ENCODE data around the gene S100A5. TPM values are rescaled to one million over a fixed set of nuclear protein-coding genes. Genes with fewer than 3 reads are reported as not detected.
A peak's percentile ranks its signal among the peaks of the same experiment; 100 is the strongest.
"Not testable (repeated sequence)": the region's sequence is repeated elsewhere in the genome, so short reads cannot be mapped to it uniquely, and the experiment has no call there.

The S100A5 gene
- total RNA-seq, 1 experiment from 2014 or later = not detected

DNA sequence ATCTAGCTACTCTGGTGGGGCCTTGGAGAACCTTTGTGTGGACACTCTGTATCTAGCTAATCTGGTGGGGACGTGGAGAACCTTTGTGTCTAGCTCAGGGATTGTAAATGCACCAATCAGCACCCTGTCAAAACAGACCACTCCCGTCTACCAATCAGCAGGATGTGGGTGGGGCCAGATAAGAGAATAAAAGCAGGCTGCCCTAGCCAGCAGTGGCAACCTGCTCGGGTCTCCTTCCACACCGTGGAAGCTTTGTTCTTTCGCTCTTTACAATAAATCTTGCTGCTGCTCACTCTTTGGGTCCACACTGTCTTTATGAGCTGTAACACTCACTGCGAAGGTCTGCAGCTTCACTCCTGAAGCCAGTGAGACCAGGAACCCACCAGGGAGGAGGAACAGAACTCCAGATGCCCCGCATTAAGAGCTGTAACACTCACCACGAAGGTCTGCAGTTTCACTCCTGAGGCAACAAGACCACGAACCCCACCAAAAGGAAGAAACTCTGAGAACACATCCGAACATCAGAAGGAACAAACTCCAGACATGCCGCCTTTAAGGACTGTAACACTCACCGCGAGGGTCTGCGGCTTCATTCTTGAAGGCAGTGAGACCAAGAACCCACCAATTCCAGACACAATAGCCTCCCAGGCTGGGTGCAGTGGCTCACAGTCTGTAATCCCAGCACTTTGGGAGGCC is 18.2 kb downstream of the S100A5 start:
- H3K27me3 ChIP-seq (ENCODE audit: control insufficient read depth, insufficient read depth, low read length); DNase-seq; H3K4me3 ChIP-seq (ENCODE audit: insufficient read depth, low read depth, low read length); H3K36me3 ChIP-seq (replicated peaks; ENCODE audit: control insufficient read depth, insufficient read depth, low read length): not testable (repeated sequence)

DNA sequence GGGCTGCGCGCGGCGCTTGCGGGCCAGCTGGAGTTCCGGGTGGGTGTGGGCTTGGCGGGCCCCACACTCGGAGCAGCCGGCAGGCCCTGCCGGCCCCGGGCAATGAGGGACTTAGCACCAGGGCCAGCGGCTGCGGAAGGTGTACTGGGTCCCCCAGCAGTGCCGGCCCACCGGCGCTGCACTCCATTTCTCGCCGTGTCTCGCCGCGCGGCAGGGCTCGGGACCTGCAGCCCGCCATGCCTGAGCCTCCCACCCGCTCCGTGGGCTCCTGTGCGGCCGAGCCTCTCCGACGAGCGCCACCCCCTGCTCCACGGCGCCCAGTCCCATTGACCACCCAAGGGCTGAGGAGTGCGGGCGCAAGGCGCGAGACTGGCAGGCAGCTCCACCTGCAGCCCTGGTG is 18.9 kb downstream of the S100A5 start:
- not testable (repeated sequence) for H3K27me3 ChIP-seq (ENCODE audit: control insufficient read depth, insufficient read depth, low read length); DNase-seq

DNA sequence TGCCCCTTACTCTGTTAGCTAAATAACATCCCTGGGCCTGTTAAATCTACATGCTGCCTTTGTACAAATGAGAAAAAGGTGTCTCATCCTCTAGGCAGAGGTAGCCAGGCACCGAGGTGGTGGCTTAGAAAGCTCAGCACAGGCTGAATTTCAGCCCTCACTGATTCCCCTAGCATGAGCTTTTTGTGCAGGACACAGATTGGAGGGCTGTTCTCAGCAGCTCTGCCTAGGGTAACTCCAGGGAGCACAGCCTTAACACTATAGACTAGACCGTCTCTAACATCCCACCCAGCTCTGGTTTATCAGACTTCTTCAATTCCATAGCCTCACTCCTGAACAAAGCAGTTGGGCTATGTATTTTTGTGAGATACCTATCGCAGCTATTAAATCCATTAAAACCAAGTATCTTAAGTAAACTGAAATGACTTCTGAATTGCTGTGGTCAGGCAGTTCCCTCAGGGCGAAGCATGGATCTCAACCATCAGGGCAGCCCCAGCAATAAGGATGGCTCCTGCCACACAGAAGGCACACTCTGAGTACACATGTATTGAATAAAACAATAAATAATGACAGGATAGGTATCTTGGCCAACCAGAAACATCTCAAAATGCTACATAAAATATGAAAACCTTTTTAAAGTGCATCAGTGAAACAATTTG is 19.8 kb downstream of the S100A5 start:
- Histone ChIP-seq H3K36me3 (replicated peaks; ENCODE audit: control insufficient read depth, insufficient read depth, low read length) (no peaks in the 10 kb centered on the region), H3K27me3 (ENCODE audit: control insufficient read depth, insufficient read depth, low read length) (peaks cover 12% of the 10 kb centered on the region), H3K4me3 (ENCODE audit: insufficient read depth, low read depth, low read length) (no peak overlapping the region)
- DNase-seq = peak; percentile 36

More for the DNA sequence above, 18.9 kb downstream of the S100A5 start:
- not testable (repeated sequence) for H3K36me3 ChIP-seq (replicated peaks; ENCODE audit: control insufficient read depth, insufficient read depth, low read length); H3K4me3 ChIP-seq (ENCODE audit: insufficient read depth, low read depth, low read length)

DNA sequence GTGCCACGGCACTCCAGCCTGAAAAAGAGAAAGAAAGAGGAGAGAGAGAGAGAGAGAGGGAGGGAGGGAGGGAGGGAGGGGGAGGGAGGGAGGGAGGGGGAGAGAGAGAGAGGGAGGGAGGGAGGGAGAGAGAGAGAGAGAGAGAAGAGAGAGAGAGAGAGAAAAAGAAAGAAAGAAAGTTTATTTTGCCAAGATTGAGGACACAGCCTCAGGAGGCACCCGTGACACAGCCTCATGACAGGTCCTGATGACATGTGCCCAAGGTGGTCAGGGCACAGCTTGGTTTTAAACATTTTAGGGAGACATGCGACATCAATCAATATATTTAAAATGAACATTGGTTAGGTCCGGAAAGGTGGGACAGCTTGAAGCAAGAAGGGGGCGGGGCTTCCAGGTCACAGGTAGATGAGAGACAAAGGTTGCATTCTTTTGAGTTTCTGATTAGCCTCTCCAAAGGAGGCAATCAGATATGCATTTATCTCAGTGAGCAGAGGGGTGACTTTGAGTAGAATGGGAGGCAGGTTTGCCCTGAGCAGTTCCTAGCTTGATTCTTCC is 20.5 kb downstream of the S100A5 start:
- not testable (repeated sequence) for H3K36me3 ChIP-seq (replicated peaks; ENCODE audit: control insufficient read depth, insufficient read depth, low read length); H3K4me3 ChIP-seq (ENCODE audit: insufficient read depth, low read depth, low read length); DNase-seq
- peaks cover 19% of the 10 kb centered on the region for H3K27me3 ChIP-seq (ENCODE audit: control insufficient read depth, insufficient read depth, low read length)

DNA sequence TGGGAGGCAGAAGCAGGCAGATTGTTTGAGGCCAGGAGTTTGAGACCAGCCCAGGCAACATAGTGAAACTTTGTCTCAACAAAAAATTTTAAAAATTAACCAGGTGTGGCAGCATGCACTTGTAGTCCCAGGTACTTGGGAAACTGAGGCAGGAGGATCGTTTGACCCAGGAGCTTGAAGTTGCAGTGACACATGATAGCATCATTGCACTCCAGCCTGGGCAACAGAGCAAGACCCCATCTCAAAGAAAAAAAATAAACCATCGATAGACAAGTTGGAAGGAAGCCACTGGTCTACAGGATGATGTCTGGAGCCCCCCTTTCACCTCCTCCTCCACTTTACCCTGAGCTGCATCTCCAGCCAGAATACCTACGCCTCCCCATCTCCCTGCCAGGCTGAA is 21.5 kb downstream of the S100A5 start:
- peaks cover 19% of the 10 kb centered on the region for H3K27me3 ChIP-seq (ENCODE audit: control insufficient read depth, insufficient read depth, low read length)
- no peak overlapping the region for H3K4me3 ChIP-seq (ENCODE audit: insufficient read depth, low read depth, low read length)
- H3K36me3 ChIP-seq (replicated peaks; ENCODE audit: control insufficient read depth, insufficient read depth, low read length) = no peaks in the 10 kb centered on the region
- no peak for DNase-seq

DNA sequence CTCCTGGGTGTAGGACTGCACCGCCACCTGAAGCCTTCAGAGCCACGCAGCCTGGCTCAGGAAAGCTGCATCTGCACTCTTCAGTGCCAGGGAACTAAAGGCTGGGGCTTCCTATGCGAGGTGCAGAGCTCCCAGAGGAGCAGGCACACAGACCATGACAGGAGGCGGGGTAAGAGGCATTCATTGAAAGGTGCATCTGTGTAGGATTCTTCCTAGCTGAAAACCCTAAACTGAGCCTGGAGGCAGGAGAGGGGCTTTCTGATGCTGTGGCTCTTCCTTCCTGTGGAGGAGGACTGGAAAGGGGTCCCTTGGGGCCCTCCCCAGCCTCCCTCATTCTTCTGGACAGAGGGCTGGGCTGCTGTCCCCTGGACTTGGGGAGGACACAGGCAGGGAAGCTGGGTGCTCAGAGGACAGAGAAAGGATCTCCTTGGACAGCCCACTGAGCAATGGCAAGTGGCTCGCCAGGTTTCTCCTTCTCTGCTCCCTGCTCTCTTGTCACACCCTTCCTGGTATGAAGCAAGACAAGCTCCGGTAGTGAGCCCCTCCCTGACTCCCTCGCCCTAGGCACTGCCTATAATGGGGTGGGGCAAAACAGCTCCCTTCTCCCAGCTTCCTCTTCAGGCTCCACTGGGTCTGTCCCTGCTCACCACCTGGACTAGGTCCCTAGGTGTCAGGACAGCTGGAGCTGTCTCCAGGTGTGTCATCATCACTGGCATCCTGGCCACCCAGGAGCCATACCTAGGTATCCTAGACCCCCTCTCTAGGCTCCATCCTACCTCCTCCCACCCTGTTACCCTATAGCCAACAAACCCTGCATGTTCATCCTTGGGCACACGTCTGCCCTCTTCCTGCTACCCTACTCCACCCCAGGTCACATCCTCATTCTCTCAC is 25.0 kb downstream of the S100A5 start:
- H3K4me3 ChIP-seq (ENCODE audit: insufficient read depth, low read depth, low read length) = no peak overlapping the region
- DNase-seq = peak; percentile 29
- no peaks in the 10 kb centered on the region for H3K36me3 ChIP-seq (replicated peaks; ENCODE audit: control insufficient read depth, insufficient read depth, low read length)
- peaks cover 21% of the 10 kb centered on the region for H3K27me3 ChIP-seq (ENCODE audit: control insufficient read depth, insufficient read depth, low read length)

DNA sequence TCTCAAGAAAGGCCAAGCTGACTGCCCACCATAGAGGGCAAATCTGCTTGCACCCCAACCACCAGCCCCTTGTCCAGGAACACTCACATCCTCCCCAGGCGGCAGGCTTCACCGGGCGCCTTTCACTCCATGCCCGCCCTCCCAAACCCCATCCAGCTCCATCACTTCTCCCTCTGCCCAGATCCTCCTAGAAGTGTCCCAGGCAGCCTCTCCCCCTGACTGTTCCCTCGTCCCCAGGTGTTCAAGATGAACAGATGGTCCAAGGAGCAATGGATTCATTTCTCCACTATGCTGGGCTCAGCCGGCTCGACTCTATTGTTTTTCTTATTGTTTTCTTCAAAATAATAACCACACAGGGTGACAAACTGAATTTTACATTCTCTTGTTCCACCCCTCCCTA is 27.1 kb downstream of the S100A5 start:
- DNase-seq = no peak
- no peak overlapping the region for H3K4me3 ChIP-seq (ENCODE audit: insufficient read depth, low read depth, low read length)
- H3K36me3 ChIP-seq (replicated peaks; ENCODE audit: control insufficient read depth, insufficient read depth, low read length) = no peaks in the 10 kb centered on the region
- H3K27me3 ChIP-seq (ENCODE audit: control insufficient read depth, insufficient read depth, low read length) = peaks cover 14% of the 10 kb centered on the region

DNA sequence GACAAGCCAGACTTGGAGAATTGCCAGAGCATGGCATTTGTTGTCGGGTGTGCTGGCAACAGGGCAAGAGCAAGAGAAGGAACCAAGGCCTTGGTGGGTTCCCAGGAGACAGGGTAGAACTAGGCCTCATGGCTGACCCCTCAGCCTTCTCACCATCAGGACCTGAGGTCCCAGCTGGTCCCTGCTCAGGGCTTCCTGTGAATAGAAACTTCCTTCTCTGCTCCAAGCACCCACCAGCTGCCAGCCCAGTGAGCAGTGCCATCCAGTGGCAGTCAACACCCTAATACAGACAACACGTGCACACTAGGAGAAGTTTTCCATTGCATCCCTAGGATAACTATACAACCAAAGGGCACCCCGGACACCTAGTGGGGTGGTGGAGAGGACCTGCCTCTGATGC is 27.7 kb downstream of the S100A5 start:
- Histone ChIP-seq H3K4me3 (ENCODE audit: insufficient read depth, low read depth, low read length) (no peak overlapping the region), H3K27me3 (ENCODE audit: control insufficient read depth, insufficient read depth, low read length) (peaks cover 14% of the 10 kb centered on the region), H3K36me3 (replicated peaks; ENCODE audit: control insufficient read depth, insufficient read depth, low read length) (no peaks in the 10 kb centered on the region)
- peak; percentile 19 for DNase-seq

DNA sequence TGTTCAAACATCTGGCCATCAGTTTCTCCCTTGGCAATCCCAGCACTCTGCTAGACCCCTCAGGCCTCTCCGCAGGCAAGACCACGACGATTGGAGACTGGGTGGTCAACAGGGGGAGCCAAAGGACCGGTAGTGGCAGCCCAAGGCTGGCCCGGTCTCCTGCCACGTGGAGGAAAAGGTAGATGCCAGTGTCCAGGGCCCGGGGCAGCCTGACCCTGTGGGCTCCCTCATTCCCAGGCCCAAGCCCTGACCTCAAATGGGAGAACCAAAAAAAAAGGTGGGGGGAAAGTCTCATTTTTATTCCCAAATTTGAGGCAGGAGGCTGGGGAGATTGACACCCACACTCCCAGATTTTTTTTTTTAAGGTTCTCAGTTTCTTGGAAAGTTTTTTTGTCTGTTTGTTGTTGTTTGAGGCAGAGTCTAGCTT is 29.7 kb downstream of the S100A5 start:
- H3K27me3 ChIP-seq (ENCODE audit: control insufficient read depth, insufficient read depth, low read length) = peaks cover 9% of the 10 kb centered on the region
- H3K36me3 ChIP-seq (replicated peaks; ENCODE audit: control insufficient read depth, insufficient read depth, low read length) = no peaks in the 10 kb centered on the region
- peak; percentile 92 for DNase-seq
- no peak overlapping the region for H3K4me3 ChIP-seq (ENCODE audit: insufficient read depth, low read depth, low read length)

DNA sequence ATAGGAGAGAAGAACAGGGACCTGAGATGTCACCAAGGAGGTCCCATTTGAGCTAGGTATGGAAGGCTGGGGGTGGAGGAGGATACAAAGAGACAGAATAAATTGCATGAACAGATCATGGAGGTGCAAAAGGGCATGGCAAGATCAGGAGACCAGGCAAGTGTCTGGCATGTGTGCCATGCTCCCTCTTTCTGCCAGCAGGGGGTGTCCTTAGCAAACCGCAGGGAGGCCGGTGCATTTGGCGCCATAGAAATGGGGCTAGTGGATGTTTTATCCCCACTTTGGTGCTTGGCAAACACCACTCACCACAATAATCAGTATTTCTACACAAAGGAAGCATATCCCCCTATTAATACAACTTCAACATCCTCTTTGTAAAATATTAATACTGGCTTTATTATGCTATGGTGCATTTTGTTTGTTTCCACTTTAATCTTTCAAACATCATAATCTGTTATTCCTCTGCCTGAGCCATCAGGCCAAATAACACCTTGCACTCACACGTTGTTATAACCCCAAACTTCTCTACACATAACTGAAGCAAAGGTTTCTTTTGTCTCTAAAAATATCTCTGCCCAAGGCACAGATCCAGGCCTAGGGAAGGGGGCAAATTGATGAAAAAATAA is 30.9 kb downstream of the S100A5 start:
- H3K4me3 ChIP-seq (ENCODE audit: insufficient read depth, low read depth, low read length) = no peak overlapping the region
- DNase-seq = peak; percentile 74

DNA sequence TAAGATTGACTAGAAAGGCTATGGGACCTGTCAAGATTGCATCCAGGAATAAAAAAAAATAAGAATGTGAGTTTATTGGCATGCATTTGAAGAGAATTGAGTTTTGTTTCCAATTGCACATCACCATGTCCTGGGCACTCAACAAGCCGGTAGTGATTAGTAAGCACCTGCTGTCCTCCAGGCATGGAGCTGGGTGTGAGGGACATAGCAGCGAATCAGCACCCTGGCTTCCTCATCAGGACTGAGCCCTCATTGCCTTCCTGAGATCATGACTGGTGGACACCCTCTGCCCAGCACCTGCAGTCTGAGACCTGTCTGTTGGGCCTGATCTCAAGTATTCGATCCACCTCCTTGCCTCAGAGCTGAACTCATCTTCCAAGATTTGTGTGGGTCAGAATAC is 31.7 kb downstream of the S100A5 start:
- H3K27me3 ChIP-seq (ENCODE audit: control insufficient read depth, insufficient read depth, low read length) = peaks cover 1% of the 10 kb centered on the region; the same call in 1 of the 2 replicates
- H3K36me3 ChIP-seq (replicated peaks; ENCODE audit: control insufficient read depth, insufficient read depth, low read length) = no peaks in the 10 kb centered on the region
- no peak overlapping the region for H3K4me3 ChIP-seq (ENCODE audit: insufficient read depth, low read depth, low read length)
- DNase-seq = no peak

More for the DNA sequence above, 30.9 kb downstream of the S100A5 start:
- peaks cover 1% of the 10 kb centered on the region; the same call in 1 of the 2 replicates for H3K27me3 ChIP-seq (ENCODE audit: control insufficient read depth, insufficient read depth, low read length)
- H3K36me3 ChIP-seq (replicated peaks; ENCODE audit: control insufficient read depth, insufficient read depth, low read length) = no peaks in the 10 kb centered on the region

DNA sequence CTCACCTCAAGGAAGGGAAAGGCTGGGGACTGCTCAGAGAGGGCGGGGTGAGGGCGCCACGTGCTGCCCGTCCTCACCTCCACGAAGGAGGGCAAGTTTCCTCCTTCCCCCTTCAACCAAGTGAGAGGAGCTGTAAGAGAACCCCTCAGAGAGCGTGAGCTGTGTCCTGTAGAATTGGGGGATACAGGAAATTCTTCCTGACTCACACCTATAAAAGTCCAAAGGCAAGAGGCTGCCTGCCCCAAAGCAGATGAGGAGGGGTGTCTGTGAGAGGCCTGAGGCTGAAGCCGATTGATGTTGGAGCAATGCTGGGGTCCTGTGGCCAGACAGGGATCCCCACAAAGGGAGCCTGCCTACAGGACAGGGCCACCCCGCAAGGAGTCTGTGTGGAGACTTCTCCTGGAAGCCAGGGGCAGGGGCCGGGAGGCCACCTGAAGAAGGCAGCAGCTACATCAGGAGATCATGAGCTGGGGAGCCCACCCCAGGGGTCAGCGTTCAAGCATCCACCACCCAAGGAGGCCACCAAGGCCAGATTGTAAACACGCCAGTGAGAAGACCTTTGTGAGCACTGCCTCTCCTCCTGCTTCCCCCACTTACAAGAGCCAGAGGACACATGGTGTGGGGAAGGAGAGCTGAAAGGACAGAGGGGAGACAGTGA is 32.7 kb downstream of the S100A5 start:
- peaks cover 1% of the 10 kb centered on the region; the same call in 1 of the 2 replicates for H3K27me3 ChIP-seq (ENCODE audit: control insufficient read depth, insufficient read depth, low read length)
- H3K4me3 ChIP-seq (ENCODE audit: insufficient read depth, low read depth, low read length) = no peak overlapping the region
- DNase-seq = peak; percentile 20
- no peaks in the 10 kb centered on the region for H3K36me3 ChIP-seq (replicated peaks; ENCODE audit: control insufficient read depth, insufficient read depth, low read length)

DNA sequence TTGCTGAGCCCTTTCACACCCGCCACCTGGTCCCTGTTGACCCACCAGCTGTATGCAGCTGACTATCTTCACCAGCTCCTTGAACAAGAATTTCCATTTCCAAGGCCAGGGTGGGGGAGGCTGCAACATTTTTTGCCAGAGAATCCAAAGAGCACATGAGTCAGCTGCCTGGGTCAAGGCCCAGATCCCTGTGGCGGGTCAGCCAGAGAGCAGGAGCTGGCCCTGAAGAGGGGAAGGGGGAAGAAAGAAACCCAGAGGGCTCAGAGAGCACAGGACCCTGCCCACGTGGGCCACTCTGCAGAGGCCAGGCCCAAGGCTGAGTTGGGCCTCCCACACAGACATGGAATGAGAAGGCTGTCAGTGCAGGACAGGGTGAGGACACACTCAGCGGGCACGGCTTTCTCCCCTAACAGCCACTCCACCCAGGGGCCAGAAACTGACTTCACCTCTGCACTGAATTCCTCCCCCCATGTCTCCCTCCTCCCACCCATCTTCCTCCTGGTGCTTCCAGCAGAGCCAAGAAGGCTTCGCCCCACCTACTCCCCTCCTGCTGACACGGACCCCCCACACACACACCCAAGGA is 33.8 kb downstream of the S100A5 start:
- H3K4me3 ChIP-seq (ENCODE audit: insufficient read depth, low read depth, low read length) = no peak overlapping the region
- H3K36me3 ChIP-seq (replicated peaks; ENCODE audit: control insufficient read depth, insufficient read depth, low read length) = no peaks in the 10 kb centered on the region
- DNase-seq = no peak
- peaks cover 1% of the 10 kb centered on the region; the same call in 1 of the 2 replicates for H3K27me3 ChIP-seq (ENCODE audit: control insufficient read depth, insufficient read depth, low read length)

Data from H7 (cell line).